HL-60 (cell line): ENCODE results near the gene RWDD1.

ENCODE experiments used
- DNase-seq, 2 experiments: peaks; one replicate each; pipeline ENCODE4 v3.0.0-alpha.2; 2010 to 2020; ENCODE audit warnings: low read depth in 1 of 2, low spot score in 1 of 2
- H3K27ac ChIP-seq: fragments of 250-450 bp; sonication (Bioruptor Pico); replicated peaks from 2 replicates; pipeline ENCODE4 v1.5.1; 2020; ENCODE audit warnings: mild to moderate bottlenecking, moderate library complexity
- H3K27me3 ChIP-seq: fragments of 250-450 bp; sonication (Bioruptor Pico); 2 replicates; pipeline ENCODE4 v1.5.1; 2021; ENCODE audit warnings: mild to moderate bottlenecking, moderate library complexity; ENCODE audit not compliant: insufficient read depth, poor library complexity, severe bottlenecking
- H3K4me3 ChIP-seq: replicated peaks from 2 replicates; pipeline ENCODE4 v1.5.1; 2011; ENCODE audit warnings: mild to moderate bottlenecking, control low read depth, low read length; ENCODE audit not compliant: insufficient read depth
- GABPA ChIP-seq: IDR thresholded peaks from 2 replicates; pipeline ENCODE4 v1.6.1; 2012; ENCODE audit warnings: low read depth
- POLR2AphosphoS5 ChIP-seq: IDR thresholded peaks from 2 replicates; pipeline ENCODE4 v1.6.1; 2012; ENCODE audit warnings: low read depth
- SPI1 ChIP-seq: IDR thresholded peaks from 2 replicates; pipeline ENCODE4 v1.6.1; 2012; ENCODE audit warnings: low read depth, mild to moderate bottlenecking, borderline replicate concordance
- TF ChIP-seq, protein P1 (sequence below): IDR thresholded peaks from one replicate; pipeline ENCODE4 v1.5.1; 2011; ENCODE audit warnings: low read length, control low read depth, inconsistent platforms; ENCODE audit not compliant: insufficient read depth
- TF ChIP-seq, protein P2 (sequence below): IDR thresholded peaks from 2 replicates; pipeline ENCODE4 v1.6.1; 2012; ENCODE audit warnings: low read depth; ENCODE audit not compliant: insufficient replicate concordance

The RWDD1 gene

DNA sequence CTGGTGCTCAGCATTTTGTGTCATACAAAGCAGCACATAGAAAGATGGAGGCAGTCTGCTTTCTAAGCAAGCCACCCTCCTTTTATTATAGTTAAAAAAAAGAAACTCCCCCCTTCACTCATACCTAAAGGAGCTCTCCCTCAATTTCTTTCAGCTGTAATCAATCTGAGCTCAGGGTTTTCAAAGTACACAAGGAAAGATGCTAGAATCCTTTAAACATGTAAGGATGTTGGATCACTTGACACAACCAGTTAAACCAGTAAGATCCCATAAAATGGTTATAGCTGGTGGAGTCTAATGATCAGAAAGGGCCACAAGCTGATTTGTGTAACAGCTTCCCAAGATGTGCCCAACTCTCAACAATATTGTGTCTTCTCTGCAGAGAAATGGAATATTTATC, 17.9 kb upstream of the RWDD1 start, which contains the start of gene CALHM4:
Gene CALHM4, plus strand, starts transcription at position 301 of the 400 bp plus-strand sequence. Its CDS starts 43 bp downstream, at position 344.
- H3K27ac ChIP-seq, result no peak within 1 kb of the TSS
- DNase-seq, result no peak
- no peaks in the 10 kb centered on the region for H3K27me3 ChIP-seq
- no peak for TF ChIP-seq POLR2AphosphoS5
- no peak for TF ChIP-seq GABPA
- TF ChIP-seq, protein P1, sequence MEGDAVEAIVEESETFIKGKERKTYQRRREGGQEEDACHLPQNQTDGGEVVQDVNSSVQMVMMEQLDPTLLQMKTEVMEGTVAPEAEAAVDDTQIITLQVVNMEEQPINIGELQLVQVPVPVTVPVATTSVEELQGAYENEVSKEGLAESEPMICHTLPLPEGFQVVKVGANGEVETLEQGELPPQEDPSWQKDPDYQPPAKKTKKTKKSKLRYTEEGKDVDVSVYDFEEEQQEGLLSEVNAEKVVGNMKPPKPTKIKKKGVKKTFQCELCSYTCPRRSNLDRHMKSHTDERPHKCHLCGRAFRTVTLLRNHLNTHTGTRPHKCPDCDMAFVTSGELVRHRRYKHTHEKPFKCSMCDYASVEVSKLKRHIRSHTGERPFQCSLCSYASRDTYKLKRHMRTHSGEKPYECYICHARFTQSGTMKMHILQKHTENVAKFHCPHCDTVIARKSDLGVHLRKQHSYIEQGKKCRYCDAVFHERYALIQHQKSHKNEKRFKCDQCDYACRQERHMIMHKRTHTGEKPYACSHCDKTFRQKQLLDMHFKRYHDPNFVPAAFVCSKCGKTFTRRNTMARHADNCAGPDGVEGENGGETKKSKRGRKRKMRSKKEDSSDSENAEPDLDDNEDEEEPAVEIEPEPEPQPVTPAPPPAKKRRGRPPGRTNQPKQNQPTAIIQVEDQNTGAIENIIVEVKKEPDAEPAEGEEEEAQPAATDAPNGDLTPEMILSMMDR, result no peak
- no peak for TF ChIP-seq SPI1
- TF ChIP-seq, protein P2, sequence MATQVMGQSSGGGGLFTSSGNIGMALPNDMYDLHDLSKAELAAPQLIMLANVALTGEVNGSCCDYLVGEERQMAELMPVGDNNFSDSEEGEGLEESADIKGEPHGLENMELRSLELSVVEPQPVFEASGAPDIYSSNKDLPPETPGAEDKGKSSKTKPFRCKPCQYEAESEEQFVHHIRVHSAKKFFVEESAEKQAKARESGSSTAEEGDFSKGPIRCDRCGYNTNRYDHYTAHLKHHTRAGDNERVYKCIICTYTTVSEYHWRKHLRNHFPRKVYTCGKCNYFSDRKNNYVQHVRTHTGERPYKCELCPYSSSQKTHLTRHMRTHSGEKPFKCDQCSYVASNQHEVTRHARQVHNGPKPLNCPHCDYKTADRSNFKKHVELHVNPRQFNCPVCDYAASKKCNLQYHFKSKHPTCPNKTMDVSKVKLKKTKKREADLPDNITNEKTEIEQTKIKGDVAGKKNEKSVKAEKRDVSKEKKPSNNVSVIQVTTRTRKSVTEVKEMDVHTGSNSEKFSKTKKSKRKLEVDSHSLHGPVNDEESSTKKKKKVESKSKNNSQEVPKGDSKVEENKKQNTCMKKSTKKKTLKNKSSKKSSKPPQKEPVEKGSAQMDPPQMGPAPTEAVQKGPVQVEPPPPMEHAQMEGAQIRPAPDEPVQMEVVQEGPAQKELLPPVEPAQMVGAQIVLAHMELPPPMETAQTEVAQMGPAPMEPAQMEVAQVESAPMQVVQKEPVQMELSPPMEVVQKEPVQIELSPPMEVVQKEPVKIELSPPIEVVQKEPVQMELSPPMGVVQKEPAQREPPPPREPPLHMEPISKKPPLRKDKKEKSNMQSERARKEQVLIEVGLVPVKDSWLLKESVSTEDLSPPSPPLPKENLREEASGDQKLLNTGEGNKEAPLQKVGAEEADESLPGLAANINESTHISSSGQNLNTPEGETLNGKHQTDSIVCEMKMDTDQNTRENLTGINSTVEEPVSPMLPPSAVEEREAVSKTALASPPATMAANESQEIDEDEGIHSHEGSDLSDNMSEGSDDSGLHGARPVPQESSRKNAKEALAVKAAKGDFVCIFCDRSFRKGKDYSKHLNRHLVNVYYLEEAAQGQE, result no peak
- no peak within 1 kb of the TSS for H3K4me3 ChIP-seq

DNA sequence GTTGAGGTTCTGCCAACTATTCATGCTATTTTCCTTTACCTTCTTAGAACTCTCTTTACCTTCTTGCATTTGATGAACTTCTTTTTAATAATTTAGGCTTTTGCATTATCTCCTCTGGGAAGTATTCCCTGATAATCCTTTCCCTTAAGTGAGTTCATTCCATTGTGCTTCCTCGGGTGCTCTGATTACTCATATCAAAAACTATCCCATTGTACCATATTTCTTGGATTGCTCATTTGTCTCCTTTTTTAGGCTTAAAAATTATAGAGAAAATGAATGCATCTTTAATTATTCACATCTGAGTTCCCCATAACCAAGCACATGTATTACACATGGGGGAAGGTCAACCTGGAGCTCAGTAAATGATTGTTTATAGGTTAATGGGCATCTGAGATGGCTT, 15.2 kb upstream of the RWDD1 start:
- DNase-seq, result no peak
- Histone ChIP-seq H3K27ac (no peak overlapping the region), H3K27me3 (no peaks in the 10 kb centered on the region), H3K4me3 (no peak overlapping the region)
- TF ChIP-seq GABPA (no peak), SPI1 (no peak), POLR2AphosphoS5 (no peak)
- TF ChIP-seq, protein P1, result no peak
- TF ChIP-seq, protein P2, result no peak

DNA sequence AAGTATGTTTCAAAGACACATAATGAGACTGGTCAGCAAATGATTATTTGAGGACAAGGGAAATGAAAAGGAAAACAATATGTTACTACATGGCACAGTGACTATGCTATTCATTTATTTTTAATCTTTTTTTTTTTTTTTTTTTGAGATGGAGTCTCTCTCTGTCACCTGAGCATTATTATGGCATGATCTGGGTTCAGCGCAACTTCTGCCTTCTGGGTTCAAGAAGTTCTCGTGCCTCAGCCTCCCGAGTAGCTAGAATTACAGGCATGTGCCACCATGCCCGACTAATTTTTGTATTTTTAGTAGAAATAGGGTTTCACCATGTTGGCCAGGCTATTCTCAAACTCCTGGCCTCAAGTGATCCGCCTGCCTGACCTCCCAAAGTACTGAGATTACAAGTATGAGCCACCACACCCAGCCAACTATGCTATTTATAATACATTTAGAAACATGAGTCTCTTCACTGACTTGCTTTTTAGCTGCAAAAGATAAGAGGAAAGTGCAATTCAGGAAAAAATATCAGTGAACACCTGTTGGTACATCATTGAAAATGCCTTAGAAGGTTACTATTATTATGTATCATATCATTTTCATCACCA, 14.4 kb upstream of the RWDD1 start:
- TF ChIP-seq, protein P2, result no peak
- TF ChIP-seq GABPA, result no peak
- no peak for TF ChIP-seq POLR2AphosphoS5
- TF ChIP-seq, protein P1, result no peak
- no peak for TF ChIP-seq SPI1
- DNase-seq, result no peak
- H3K27me3 ChIP-seq, result no peaks in the 10 kb centered on the region
- H3K4me3 ChIP-seq, result no peak overlapping the region
- H3K27ac ChIP-seq, result no peak overlapping the region
